Measurements from ENCODE around the gene GPR78.

The GPR78 gene

GRCh38 chr4:8605289-8605688 is 25.1 kb downstream of the GPR78 start:
- Histone ChIP-seq H3K27me3 (peaks cover 0 to 43% of the 10 kb centered on the region in 2 donors), H3K36me3 (no peaks in the 10 kb centered on the region), H3K4me1 (peaks cover 0 to 8% (median 2%) of the 10 kb centered on the region in 4 donors), H3K9me3 (no peaks in the 10 kb centered on the region), H3K4me3 (no peak overlapping the region), H3K27ac (no peak overlapping the region)
- TF ChIP-seq CTCF (IDR thresholded peaks at IDR 0.05), result no peak
- intact Hi-C loops (cut with DNase I; ENCODE audit: low total_unique reads), result no loop called here
- no peak for DNase-seq

- H3K9me3 ChIP-seq, result no peaks in the 10 kb centered on the region
- H3K27me3 ChIP-seq, result peaks cover 0 to 32% of the 10 kb centered on the region in 2 donors
- H3K4me3 ChIP-seq, result no peak overlapping the region
- H3K36me3 ChIP-seq, result no peaks in the 10 kb centered on the region
- DNase-seq, result no peak
- intact Hi-C loops (cut with DNase I; ENCODE audit: low total_unique reads), result no loop called here
- no peak for TF ChIP-seq CTCF (IDR thresholded peaks at IDR 0.05)
- peaks cover 0 to 8% (median 2%) of the 10 kb centered on the region in 4 donors for H3K4me1 ChIP-seq
- no peak overlapping the region for H3K27ac ChIP-seq
Observed at GRCh38 chr4:8606476-8606875, 26.3 kb downstream of the GPR78 start.

GRCh38 chr4:8606966-8607365 is 26.8 kb downstream of the GPR78 start:
- H3K9me3 ChIP-seq, result no peaks in the 10 kb centered on the region
- H3K4me1 ChIP-seq, result peaks cover 0 to 8% (median 2%) of the 10 kb centered on the region in 4 donors
- TF ChIP-seq CTCF (IDR thresholded peaks at IDR 0.05), result no peak
- intact Hi-C loops (cut with DNase I; ENCODE audit: low total_unique reads), result no loop called here
- no peak overlapping the region for H3K4me3 ChIP-seq
- no peak for DNase-seq
- no peaks in the 10 kb centered on the region for H3K36me3 ChIP-seq
- H3K27ac ChIP-seq, result no peak overlapping the region
- H3K27me3 ChIP-seq, result peaks cover 0 to 31% of the 10 kb centered on the region in 2 donors

GRCh38 chr4:8607603-8608481 is 27.6 kb downstream of the GPR78 start:
- H3K4me3 ChIP-seq, result no peak overlapping the region
- peaks cover 0 to 30% of the 10 kb centered on the region in 2 donors for H3K27me3 ChIP-seq
- TF ChIP-seq CTCF (IDR thresholded peaks at IDR 0.05), result peak; percentile 65 to 96
- no peaks in the 10 kb centered on the region for H3K36me3 ChIP-seq
- no peak overlapping the region for H3K27ac ChIP-seq
- no peak for DNase-seq
- peaks cover 0 to 8% (median 2%) of the 10 kb centered on the region in 4 donors for H3K4me1 ChIP-seq
- H3K9me3 ChIP-seq, result no peaks in the 10 kb centered on the region
- intact Hi-C loops (cut with DNase I; ENCODE audit: low total_unique reads), result no loop called here

GRCh38 chr4:8608714-8609391 is 28.7 kb downstream of the GPR78 start:
- H3K27ac ChIP-seq, result no peak overlapping the region
- no peak for DNase-seq
- H3K9me3 ChIP-seq, result no peaks in the 10 kb centered on the region
- peaks cover 0 to 35% of the 10 kb centered on the region in 2 donors for H3K27me3 ChIP-seq
- TF ChIP-seq CTCF (IDR thresholded peaks at IDR 0.05), result no peak
- H3K36me3 ChIP-seq, result no peaks in the 10 kb centered on the region
- no peak overlapping the region for H3K4me3 ChIP-seq
- H3K4me1 ChIP-seq, result peaks cover 0 to 8% (median 2%) of the 10 kb centered on the region in 4 donors
- intact Hi-C loops (cut with DNase I; ENCODE audit: low total_unique reads), result no loop called here
